Mesenchymal stem cell (in vitro differentiated cells and primary cell): ENCODE data around the gene NR5A2.
"Not testable (repeated sequence)": the region's sequence is repeated elsewhere in the genome, so short reads cannot be mapped to it uniquely, and the experiment has no call there.

ENCODE experiments used
- DNase-seq: peaks from one replicate; pipeline ENCODE4 v3.0.0-alpha.2; 2013
- H2AFZ ChIP-seq: one replicate; pipeline ENCODE4 v1.6.1; 2013; ENCODE audit warnings: low read depth, mild to moderate bottlenecking, control low read depth, inconsistent platforms, low read length, moderate library complexity
- H2AK5ac ChIP-seq: 2 replicates; pipeline ENCODE4 v1.6.1; 2013; ENCODE audit warnings: low read length, moderate library complexity, mild to moderate bottlenecking, inconsistent platforms; ENCODE audit not compliant: severe bottlenecking
- H2BK120ac ChIP-seq: one replicate; pipeline ENCODE4 v1.6.1; 2013; ENCODE audit warnings: low read depth, mild to moderate bottlenecking, inconsistent platforms, low read length, moderate library complexity
- H2BK12ac ChIP-seq, 2 experiments: one replicate each; pipeline ENCODE4 v1.6.1; 2013; ENCODE audit warnings: inconsistent platforms in 2 of 2, low read length in 2 of 2, mild to moderate bottlenecking in 2 of 2, moderate library complexity in 2 of 2, control low read depth in 1 of 2
- H2BK15ac ChIP-seq: one replicate; pipeline ENCODE4 v1.6.1; 2013; ENCODE audit warnings: mild to moderate bottlenecking, low read depth, inconsistent platforms; ENCODE audit not compliant: poor library complexity, severe bottlenecking
- H2BK5ac ChIP-seq: 2 replicates; pipeline ENCODE4 v1.6.1; 2013; ENCODE audit warnings: low read depth, mild to moderate bottlenecking, low read length, control low read depth, inconsistent platforms; ENCODE audit not compliant: poor library complexity, severe bottlenecking
- H3K14ac ChIP-seq, 2 experiments: one replicate each; pipeline ENCODE4 v1.6.1; 2013; ENCODE audit warnings: inconsistent platforms in 2 of 2, low read length in 2 of 2, control low read depth in 1 of 2, mild to moderate bottlenecking in 1 of 2, moderate library complexity in 1 of 2
- H3K18ac ChIP-seq, 2 experiments: one replicate each; pipeline ENCODE4 v1.6.1; 2013; ENCODE audit warnings: inconsistent platforms in 2 of 2, low read length in 2 of 2, control low read depth in 1 of 2, low read depth in 1 of 2, mild to moderate bottlenecking in 1 of 2
- H3K23ac ChIP-seq, 2 experiments: one replicate each; pipeline ENCODE4 v1.6.1; 2013; ENCODE audit warnings: inconsistent platforms in 2 of 2, low read length in 2 of 2, mild to moderate bottlenecking in 2 of 2, moderate library complexity in 2 of 2, control low read depth in 1 of 2
- H3K27ac ChIP-seq: 2 replicates; pipeline ENCODE4 v1.5.1; 2013; ENCODE audit warnings: mild to moderate bottlenecking, moderate library complexity, low read length, control low read depth, inconsistent platforms; ENCODE audit not compliant: poor library complexity, severe bottlenecking
- H3K27me3 ChIP-seq, 2 experiments: 2 replicates each; pipeline versions ENCODE4 v1.6.1 to v1.7.0; 2013; ENCODE audit warnings: low read length in 2 of 2, mild to moderate bottlenecking in 2 of 2, moderate library complexity in 2 of 2, control low read depth in 1 of 2, inconsistent platforms in 1 of 2; ENCODE audit not compliant: control insufficient read depth in 1 of 2, insufficient read depth in 1 of 2
- H3K36me3 ChIP-seq, 2 experiments: 2 replicates each; pipeline versions ENCODE4 v1.6.1 to v1.7.0; 2013; ENCODE audit warnings: low read length in 2 of 2, control low read depth in 1 of 2, inconsistent platforms in 1 of 2, low read depth in 1 of 2, mild to moderate bottlenecking in 1 of 2; ENCODE audit not compliant: insufficient read depth in 2 of 2, control insufficient read depth in 1 of 2
- H3K4ac ChIP-seq, 2 experiments: one replicate each; pipeline ENCODE4 v1.6.1; 2013; ENCODE audit warnings: inconsistent platforms in 2 of 2, low read length in 2 of 2, mild to moderate bottlenecking in 2 of 2, moderate library complexity in 2 of 2, control low read depth in 1 of 2, low read depth in 1 of 2
- H3K4me1 ChIP-seq: 2 replicates; pipeline ENCODE4 v1.6.1; 2013; ENCODE audit warnings: low read depth, low read length, control low read depth; ENCODE audit not compliant: control insufficient read depth, insufficient read depth
- H3K4me2 ChIP-seq: 2 replicates; pipeline ENCODE4 v1.6.1; 2013; ENCODE audit warnings: low read length, mild to moderate bottlenecking, inconsistent platforms; ENCODE audit not compliant: poor library complexity, severe bottlenecking
- H3K4me3 ChIP-seq, 2 experiments: 2 replicates each; pipeline versions ENCODE4 v1.5.1 to v1.7.0; 2013; ENCODE audit warnings: low read length in 2 of 2, mild to moderate bottlenecking in 2 of 2, control low read depth in 1 of 2, low read depth in 1 of 2; ENCODE audit not compliant: insufficient read depth in 1 of 2
- H3K79me1 ChIP-seq: replicated peaks from 2 replicates; pipeline ENCODE4 v1.6.1; 2013; ENCODE audit warnings: mild to moderate bottlenecking, control low read depth, low read length, inconsistent platforms; ENCODE audit not compliant: poor library complexity, severe bottlenecking
- H3K9ac ChIP-seq: 2 replicates; pipeline ENCODE4 v1.7.0; 2013; ENCODE audit warnings: mild to moderate bottlenecking, low read length, moderate library complexity
- H3K9me3 ChIP-seq: 2 replicates; pipeline ENCODE4 v1.7.0; 2013; ENCODE audit warnings: mild to moderate bottlenecking, low read length; ENCODE audit not compliant: control insufficient read depth
- H4K8ac ChIP-seq: one replicate; pipeline ENCODE4 v1.6.1; 2013; ENCODE audit warnings: inconsistent platforms, mild to moderate bottlenecking, low read length, moderate library complexity
- H4K91ac ChIP-seq: one replicate; pipeline ENCODE4 v1.6.1; 2013; ENCODE audit warnings: mild to moderate bottlenecking, low read length, inconsistent platforms
- WGBS: methylation state at CpG from one replicate; pipeline ENCODE4 v1.1.7; 2013; ENCODE audit warnings: mixed read lengths; 5-methylcytosine and 5-hydroxymethylcytosine counted together

NR5A2 gene

DNA sequence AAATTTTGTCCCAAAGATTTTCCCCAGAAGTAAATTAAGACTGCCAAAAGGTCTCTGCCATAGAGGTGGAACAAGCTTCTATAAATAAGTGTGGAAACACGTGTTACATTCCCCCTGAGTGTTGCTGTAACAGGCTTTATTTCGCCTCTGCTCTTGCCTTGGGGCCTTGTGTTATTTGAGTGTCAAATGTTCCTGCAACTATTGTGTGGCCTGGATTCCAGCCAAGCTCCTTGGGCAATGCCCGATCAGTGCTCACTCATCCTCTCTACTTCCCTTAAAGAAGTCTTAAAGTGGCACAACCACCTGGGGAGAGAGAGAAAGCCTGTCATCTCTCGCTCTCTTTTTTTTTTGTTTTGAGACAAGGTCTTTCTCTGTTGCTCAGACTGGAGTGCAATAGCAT, 156.7 kb downstream of the NR5A2 start:
- Histone ChIP-seq H2BK12ac (no peak overlapping the region), H2BK15ac (no peak overlapping the region), H2BK120ac (no peak overlapping the region), H3K4me2 (no peak overlapping the region), H3K18ac (no peak overlapping the region), H3K36me3 (no peaks in the 10 kb centered on the region), H3K27me3 (no peaks in the 10 kb centered on the region), H3K9me3 (no peaks in the 10 kb centered on the region), H2AFZ (no peak overlapping the region), H3K14ac (no peak overlapping the region), H2AK5ac (no peak overlapping the region), H3K9ac (no peak overlapping the region), H4K91ac (no peak overlapping the region), H3K23ac (no peak overlapping the region), H3K4me3 (no peak overlapping the region), H3K27ac (peak overlapping the region; percentile 29), H3K4me1 (peaks cover 7% of the 10 kb centered on the region), H2BK5ac (no peak overlapping the region), H3K79me1 (no peaks in the 10 kb centered on the region), H4K8ac (no peak overlapping the region), H3K4ac (no peak overlapping the region)
- 53% methylated on average over 4 of the region's 4 CpGs for WGBS
- peak; percentile 63 for DNase-seq

DNA sequence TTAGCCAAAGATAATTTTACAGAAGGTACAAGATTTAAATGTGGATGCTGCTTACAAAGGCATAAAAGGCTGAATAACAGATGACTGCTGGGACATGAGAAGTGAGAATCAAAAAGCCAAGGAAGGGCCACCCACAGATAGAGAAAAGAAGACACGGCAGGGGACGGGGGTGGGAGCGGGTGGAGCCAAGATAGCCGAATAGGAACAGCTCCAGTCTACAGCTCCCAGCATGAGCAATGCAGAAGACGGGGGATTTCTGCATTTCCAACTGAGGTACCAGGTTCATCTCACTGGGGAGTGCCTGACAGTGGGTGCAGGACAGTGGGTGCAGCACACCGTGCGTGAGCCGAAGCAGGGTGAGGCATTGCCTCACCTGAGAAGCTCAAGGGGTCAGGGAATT, 157.7 kb downstream of the NR5A2 start:
- not testable (repeated sequence) for H2BK12ac ChIP-seq, H4K91ac ChIP-seq, H3K4me1 ChIP-seq, H3K18ac ChIP-seq, H3K4me3 ChIP-seq, H3K14ac ChIP-seq, H3K23ac ChIP-seq, H3K4me2 ChIP-seq, H2BK5ac ChIP-seq, H3K27me3 ChIP-seq, H4K8ac ChIP-seq, H3K9ac ChIP-seq, H3K36me3 ChIP-seq, H3K27ac ChIP-seq, H2BK15ac ChIP-seq, H3K9me3 ChIP-seq, H2AFZ ChIP-seq, DNase-seq, H2BK120ac ChIP-seq, H3K79me1 ChIP-seq, H3K4ac ChIP-seq, H2AK5ac ChIP-seq
- 91% methylated on average over 8 of the region's 8 CpGs for WGBS

DNA sequence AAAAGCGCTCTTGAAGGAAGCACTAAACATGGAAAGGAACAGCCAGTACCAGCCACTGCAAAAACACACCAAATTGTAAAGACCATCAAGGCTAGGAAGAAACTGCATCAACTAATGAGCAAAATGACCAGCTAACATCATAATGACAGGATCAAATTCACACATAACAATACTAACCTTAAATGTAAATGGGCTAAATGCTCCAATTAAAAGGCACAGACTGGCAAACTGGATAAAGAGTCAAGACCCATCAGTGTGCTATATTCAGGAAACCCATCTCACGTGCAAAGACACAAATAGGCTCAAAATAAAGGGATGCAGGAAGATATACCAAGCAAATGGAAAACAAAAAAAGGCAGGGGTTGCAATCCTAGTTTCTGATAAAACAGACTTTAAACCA, 159.8 kb downstream of the NR5A2 start:
- not testable (repeated sequence) for H3K79me1 ChIP-seq, H3K36me3 ChIP-seq, H3K4me1 ChIP-seq, H3K18ac ChIP-seq, H3K27me3 ChIP-seq, H2BK5ac ChIP-seq, H4K91ac ChIP-seq, H2BK12ac ChIP-seq, H2AFZ ChIP-seq, DNase-seq, H2BK15ac ChIP-seq, H2AK5ac ChIP-seq, H3K4me2 ChIP-seq, H3K14ac ChIP-seq, H3K27ac ChIP-seq, H2BK120ac ChIP-seq, H3K9me3 ChIP-seq, H3K23ac ChIP-seq, H3K9ac ChIP-seq, H3K4me3 ChIP-seq, H3K4ac ChIP-seq, H4K8ac ChIP-seq
- 96% methylated on average over 2 of the region's 2 CpGs for WGBS

DNA sequence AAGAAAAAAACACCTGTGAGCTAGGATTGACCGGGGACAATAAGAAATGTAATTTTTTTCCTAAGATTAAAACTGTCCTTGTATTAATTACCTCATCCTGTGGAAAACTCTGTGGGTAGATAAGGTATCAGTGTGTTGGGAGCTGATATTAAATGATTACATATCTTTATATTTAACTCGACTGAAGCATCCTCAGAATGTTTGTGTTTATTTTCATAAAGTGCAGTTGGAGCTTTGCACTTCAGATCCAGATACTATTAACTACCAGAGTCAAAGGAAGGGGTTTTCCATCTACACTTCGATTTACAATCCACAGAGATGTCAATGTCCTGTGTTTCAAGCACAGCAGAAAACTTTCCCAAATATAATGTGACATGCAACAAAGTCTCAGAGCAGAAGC, 164.5 kb downstream of the NR5A2 start:
- Histone ChIP-seq H2AK5ac (no peak overlapping the region), H2AFZ (no peak overlapping the region), H3K27me3 (no peaks in the 10 kb centered on the region), H3K27ac (no peak overlapping the region), H3K23ac (no peak overlapping the region), H4K91ac (no peak overlapping the region), H3K9ac (no peak overlapping the region), H3K9me3 (no peaks in the 10 kb centered on the region), H3K79me1 (no peaks in the 10 kb centered on the region), H2BK15ac (no peak overlapping the region), H3K14ac (no peak overlapping the region), H4K8ac (no peak overlapping the region), H2BK12ac (no peak overlapping the region), H3K18ac (no peak overlapping the region), H3K4me2 (no peak overlapping the region), H3K4ac (no peak overlapping the region), H3K4me3 (no peak overlapping the region), H3K4me1 (no peaks in the 10 kb centered on the region), H2BK120ac (no peak overlapping the region), H3K36me3 (no peaks in the 10 kb centered on the region), H2BK5ac (no peak overlapping the region)
- WGBS = 69% methylated on average over 2 of the region's 3 CpGs
- no peak for DNase-seq
